ENCODE measurements around the gene RANBP9. TPM values are rescaled to one million over a fixed set of nuclear protein-coding genes. Genes with fewer than 3 reads are reported as not detected.

Gene RANBP9
- total and polyA plus RNA-seq, 2 of the 13 experiments (the other 11 are each of a cell fraction or from before 2014, with no cell fraction given), result 26.6 to 30.6 TPM

GRCh38 chr6:13696226-13696625 lies 15.4 kb downstream of the RANBP9 start (continued):
- TF ChIP-seq, protein P1, sequence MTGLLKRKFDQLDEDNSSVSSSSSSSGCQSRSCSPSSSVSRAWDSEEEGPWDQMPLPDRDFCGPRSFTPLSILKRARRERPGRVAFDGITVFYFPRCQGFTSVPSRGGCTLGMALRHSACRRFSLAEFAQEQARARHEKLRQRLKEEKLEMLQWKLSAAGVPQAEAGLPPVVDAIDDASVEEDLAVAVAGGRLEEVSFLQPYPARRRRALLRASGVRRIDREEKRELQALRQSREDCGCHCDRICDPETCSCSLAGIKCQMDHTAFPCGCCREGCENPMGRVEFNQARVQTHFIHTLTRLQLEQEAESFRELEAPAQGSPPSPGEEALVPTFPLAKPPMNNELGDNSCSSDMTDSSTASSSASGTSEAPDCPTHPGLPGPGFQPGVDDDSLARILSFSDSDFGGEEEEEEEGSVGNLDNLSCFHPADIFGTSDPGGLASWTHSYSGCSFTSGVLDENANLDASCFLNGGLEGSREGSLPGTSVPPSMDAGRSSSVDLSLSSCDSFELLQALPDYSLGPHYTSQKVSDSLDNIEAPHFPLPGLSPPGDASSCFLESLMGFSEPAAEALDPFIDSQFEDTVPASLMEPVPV (CRISPR knock-in tag; IDR thresholded peaks at IDR 0.05), result no peak
- no peak for TF ChIP-seq GABPB1 (CRISPR knock-in tag; IDR thresholded peaks at IDR 0.05)
- no peak for TF ChIP-seq ZNF510 (CRISPR knock-in tag; IDR thresholded peaks at IDR 0.05; ENCODE audit: low read depth)
- no peak for TF ChIP-seq ZMYM3 (CRISPR knock-in tag; IDR thresholded peaks at IDR 0.05)
- TF ChIP-seq, protein P2, sequence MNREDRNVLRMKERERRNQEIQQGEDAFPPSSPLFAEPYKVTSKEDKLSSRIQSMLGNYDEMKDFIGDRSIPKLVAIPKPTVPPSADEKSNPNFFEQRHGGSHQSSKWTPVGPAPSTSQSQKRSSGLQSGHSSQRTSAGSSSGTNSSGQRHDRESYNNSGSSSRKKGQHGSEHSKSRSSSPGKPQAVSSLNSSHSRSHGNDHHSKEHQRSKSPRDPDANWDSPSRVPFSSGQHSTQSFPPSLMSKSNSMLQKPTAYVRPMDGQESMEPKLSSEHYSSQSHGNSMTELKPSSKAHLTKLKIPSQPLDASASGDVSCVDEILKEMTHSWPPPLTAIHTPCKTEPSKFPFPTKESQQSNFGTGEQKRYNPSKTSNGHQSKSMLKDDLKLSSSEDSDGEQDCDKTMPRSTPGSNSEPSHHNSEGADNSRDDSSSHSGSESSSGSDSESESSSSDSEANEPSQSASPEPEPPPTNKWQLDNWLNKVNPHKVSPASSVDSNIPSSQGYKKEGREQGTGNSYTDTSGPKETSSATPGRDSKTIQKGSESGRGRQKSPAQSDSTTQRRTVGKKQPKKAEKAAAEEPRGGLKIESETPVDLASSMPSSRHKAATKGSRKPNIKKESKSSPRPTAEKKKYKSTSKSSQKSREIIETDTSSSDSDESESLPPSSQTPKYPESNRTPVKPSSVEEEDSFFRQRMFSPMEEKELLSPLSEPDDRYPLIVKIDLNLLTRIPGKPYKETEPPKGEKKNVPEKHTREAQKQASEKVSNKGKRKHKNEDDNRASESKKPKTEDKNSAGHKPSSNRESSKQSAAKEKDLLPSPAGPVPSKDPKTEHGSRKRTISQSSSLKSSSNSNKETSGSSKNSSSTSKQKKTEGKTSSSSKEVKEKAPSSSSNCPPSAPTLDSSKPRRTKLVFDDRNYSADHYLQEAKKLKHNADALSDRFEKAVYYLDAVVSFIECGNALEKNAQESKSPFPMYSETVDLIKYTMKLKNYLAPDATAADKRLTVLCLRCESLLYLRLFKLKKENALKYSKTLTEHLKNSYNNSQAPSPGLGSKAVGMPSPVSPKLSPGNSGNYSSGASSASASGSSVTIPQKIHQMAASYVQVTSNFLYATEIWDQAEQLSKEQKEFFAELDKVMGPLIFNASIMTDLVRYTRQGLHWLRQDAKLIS (CRISPR knock-in tag; IDR thresholded peaks at IDR 0.05), result no peak
- no peak for TF ChIP-seq NFE2L1 (CRISPR knock-in tag; IDR thresholded peaks at IDR 0.05; ENCODE audit: borderline replicate concordance)
- TF ChIP-seq SP1 (IDR thresholded peaks at IDR 0.05), result no peak
- no peak for TF ChIP-seq SP1 (CRISPR knock-in tag; IDR thresholded peaks at IDR 0.05)
- no peak for TF ChIP-seq MEF2D (CRISPR knock-in tag; IDR thresholded peaks at IDR 0.05)
- no peak for TF ChIP-seq ETS1 (CRISPR knock-in tag; IDR thresholded peaks at IDR 0.05)
- no peak for TF ChIP-seq ZNF12 (CRISPR knock-in tag; IDR thresholded peaks at IDR 0.05)
